Measurements from ENCODE around the gene SRC.
A peak's percentile ranks its signal among the peaks of the same experiment; 100 is the strongest.

The SRC gene

GRCh38 chr20:37397954-37398749 lies 52.2 kb downstream of the SRC start:
- no peak for DNase-seq

- no peak for DNase-seq
These were observed 53.0 kb downstream of the SRC start for GRCh38 chr20:37398750-37399621.

- DNase-seq = no peak
These were observed 55.5 kb downstream of the SRC start for GRCh38 chr20:37401282-37401929.

GRCh38 chr20:37401930-37402675 lies 56.2 kb downstream of the SRC start:
- DNase-seq = no peak

GRCh38 chr20:37403107-37404033 lies 57.4 kb downstream of the SRC start:
- no peak for DNase-seq

GRCh38 chr20:37404461-37404890 lies 58.5 kb downstream of the SRC start:
- DNase-seq = no peak

- DNase-seq = no peak
These were observed 59.5 kb downstream of the SRC start for GRCh38 chr20:37405351-37405897.

- DNase-seq = peak; percentile 39
These were observed 60.4 kb downstream of the SRC start for GRCh38 chr20:37406010-37406998.

- DNase-seq = no peak
These were observed 61.2 kb downstream of the SRC start for GRCh38 chr20:37407019-37407566.

GRCh38 chr20:37407573-37408002 lies 61.6 kb downstream of the SRC start:
- DNase-seq = no peak

- no peak for DNase-seq
These were observed 62.6 kb downstream of the SRC start for GRCh38 chr20:37408302-37409193.

GRCh38 chr20:37411408-37412219 lies 65.7 kb downstream of the SRC start:
- no peak for DNase-seq

GRCh38 chr20:37413023-37413334 lies 67.0 kb downstream of the SRC start:
- no peak for DNase-seq

GRCh38 chr20:37413379-37413778 lies 67.4 kb downstream of the SRC start:
- no peak for DNase-seq

GRCh38 chr20:37414224-37415035 lies 68.5 kb downstream of the SRC start:
- DNase-seq = no peak
